ENCODE measurements around the gene PCAT6.

DNA sequence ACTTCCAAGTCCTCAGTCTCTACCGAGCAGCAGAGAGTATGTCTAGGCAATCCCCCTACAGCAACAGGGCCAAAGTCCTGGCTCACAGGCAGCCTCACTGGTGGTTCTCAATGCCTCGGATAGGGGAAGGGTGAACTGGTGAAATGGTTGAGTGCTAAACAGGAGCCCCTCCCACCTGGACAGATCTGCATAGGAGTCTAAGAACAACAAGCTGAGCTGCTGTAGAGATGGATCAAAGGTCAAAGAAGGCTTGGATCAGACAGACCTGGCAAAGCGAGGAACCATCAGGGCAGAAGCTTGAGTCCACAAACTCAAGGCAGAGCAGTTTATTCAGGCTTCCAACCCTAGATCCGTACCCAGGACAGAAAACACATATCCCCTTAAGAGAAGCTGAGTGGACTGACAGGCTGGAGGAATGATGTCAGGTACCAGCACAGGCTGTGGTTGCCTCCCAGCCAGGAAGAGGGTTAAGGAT, 46.4 kb downstream of the PCAT6 start:
- no peak for TF ChIP-seq CTCF (conservative IDR thresholded peaks at IDR 0.05; ENCODE audit: low read depth in 2 of 2)
- TF ChIP-seq EZH2 (IDR thresholded peaks at IDR 0.05; ENCODE audit: low read depth, unreplicated experiment) = no peak
- no peak for TF ChIP-seq JUNB (IDR thresholded peaks at IDR 0.05; ENCODE audit: unreplicated experiment)
- no peak for TF ChIP-seq REST (IDR thresholded peaks at IDR 0.05; ENCODE audit: unreplicated experiment)
- TF ChIP-seq EZH2phosphoT487 (IDR thresholded peaks at IDR 0.05; ENCODE audit: unreplicated experiment) = no peak
- TF ChIP-seq CREB1 (CRISPR knock-in tag; IDR thresholded peaks at IDR 0.05; ENCODE audit: low read depth) = no peak
- TF ChIP-seq POLR2AphosphoS5 (IDR thresholded peaks at IDR 0.05; ENCODE audit: low read depth) = no peak
- TF ChIP-seq, protein P1, sequence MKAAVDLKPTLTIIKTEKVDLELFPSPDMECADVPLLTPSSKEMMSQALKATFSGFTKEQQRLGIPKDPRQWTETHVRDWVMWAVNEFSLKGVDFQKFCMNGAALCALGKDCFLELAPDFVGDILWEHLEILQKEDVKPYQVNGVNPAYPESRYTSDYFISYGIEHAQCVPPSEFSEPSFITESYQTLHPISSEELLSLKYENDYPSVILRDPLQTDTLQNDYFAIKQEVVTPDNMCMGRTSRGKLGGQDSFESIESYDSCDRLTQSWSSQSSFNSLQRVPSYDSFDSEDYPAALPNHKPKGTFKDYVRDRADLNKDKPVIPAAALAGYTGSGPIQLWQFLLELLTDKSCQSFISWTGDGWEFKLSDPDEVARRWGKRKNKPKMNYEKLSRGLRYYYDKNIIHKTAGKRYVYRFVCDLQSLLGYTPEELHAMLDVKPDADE (IDR thresholded peaks at IDR 0.05) = no peak
- no peak for TF ChIP-seq ZNF331 (CRISPR knock-in tag; IDR thresholded peaks at IDR 0.05; ENCODE audit: low read depth)
- no peak for TF ChIP-seq ZNF462 (CRISPR knock-in tag; IDR thresholded peaks at IDR 0.05)
- no peak for TF ChIP-seq NANOG (IDR thresholded peaks at IDR 0.05; ENCODE audit: borderline replicate concordance)
